CD1c-positive myeloid dendritic cell (primary cell): ENCODE results near the gene MAP1LC3A.
A peak's percentile ranks its signal among the peaks of the same experiment; 100 is the strongest.

ENCODE experiments used
- DNase-seq: peaks from one replicate; pipeline ENCODE4 v3.0.0-alpha.2; 2016; ENCODE audit errors: extremely low spot score

The MAP1LC3A gene

DNA sequence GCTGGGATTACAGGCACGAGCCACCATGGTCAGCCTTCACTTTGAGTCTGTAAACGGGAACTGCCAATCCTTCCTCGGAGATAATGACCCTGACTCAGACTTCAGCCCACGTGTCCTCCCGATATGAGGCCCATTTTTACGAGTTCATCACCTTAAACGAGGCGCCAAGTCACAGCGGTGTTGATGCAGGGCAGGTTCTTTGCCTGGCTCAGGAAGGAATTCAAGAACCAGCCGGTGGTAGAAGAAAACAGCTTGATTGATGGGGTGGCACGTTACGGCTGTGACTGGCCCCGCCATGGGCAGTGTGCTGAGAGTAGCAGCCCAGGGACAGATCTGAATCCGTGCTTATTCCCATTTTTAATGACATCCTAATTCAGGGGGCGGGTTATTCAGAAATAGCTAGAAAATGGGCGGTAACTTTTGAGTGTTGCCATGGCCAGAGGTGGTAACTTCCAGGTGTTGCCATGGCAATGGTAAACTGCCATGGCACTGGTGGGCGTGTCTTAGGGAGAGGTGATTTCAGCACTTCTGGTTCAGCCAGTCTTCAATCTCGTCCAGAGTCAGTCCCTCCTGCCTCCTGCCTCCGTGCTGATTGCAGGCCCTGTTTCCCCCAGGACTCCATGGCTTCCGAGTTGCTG lies 9.1 kb upstream of the MAP1LC3A start:
- peak; percentile 45 for DNase-seq

- no peak for DNase-seq
Measured at GRCh38 chr20:34549929-34550305, 8.6 kb upstream of the MAP1LC3A start.

DNA sequence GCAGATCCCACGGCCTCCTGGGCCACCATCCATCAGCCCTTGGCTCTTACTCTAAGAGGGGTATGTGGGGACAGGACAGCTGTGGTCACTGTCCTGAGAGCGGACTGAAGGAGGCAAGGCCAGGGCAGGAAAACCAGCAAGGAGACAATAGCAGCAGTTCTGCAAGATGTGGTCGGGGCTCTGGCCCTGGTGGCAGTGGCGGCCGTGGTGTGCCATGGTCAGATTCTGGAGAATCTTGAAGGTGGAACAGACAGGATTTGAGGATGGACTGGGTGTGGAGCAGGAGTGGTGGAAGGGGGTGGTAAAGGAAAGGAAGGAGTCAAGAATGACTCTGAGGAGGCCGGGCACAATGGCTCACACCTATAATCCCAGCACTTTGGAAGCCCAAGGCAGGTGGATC lies 5.9 kb upstream of the MAP1LC3A start:
- DNase-seq = no peak

GRCh38 chr20:34553366-34553867 lies 5.1 kb upstream of the MAP1LC3A start:
- DNase-seq = no peak

DNA sequence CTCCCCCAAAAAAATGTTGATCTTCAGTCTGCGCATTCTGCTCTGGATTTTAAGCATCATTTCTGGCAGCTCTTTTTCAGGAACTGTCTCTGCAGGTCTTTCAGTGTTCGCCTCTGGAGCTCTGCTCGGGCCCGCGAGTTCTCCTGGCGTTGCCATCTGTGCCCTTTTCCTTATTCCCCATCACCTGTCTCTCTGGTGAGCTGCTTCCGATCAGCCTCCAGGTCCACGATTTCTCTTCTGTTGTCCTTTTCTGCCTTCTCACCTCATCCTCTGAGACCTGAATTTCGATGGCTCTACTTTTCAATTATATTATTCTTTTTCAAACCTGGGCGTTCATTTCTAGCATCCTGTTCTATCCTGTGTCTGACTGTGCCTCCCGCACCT lies 590 bp upstream of the MAP1LC3A start:
- peak; percentile 10 for DNase-seq

- no peak for DNase-seq
Measured at GRCh38 chr20:34559311-34560140, 1.0 kb downstream of the MAP1LC3A start.

DNA sequence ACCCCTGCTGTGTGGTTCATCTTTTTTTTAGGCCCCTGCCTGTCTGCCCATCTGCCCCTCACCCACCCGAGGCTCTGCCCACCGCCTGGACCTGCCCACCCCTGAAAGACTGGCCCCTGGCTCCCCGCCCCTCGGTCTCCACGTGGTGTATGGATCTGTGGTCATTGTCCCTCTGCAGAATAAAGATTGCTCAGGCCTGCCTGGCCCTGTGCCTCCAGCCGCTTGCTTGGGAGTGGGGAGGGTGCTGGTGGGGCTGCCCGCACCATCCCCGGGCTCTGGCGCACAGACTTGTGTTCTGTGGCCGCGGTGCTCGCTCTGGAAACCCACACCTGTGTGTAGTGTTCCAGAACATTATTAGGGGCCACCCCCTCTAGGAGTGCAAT lies 1.6 kb downstream of the MAP1LC3A start:
- no peak for DNase-seq

DNA sequence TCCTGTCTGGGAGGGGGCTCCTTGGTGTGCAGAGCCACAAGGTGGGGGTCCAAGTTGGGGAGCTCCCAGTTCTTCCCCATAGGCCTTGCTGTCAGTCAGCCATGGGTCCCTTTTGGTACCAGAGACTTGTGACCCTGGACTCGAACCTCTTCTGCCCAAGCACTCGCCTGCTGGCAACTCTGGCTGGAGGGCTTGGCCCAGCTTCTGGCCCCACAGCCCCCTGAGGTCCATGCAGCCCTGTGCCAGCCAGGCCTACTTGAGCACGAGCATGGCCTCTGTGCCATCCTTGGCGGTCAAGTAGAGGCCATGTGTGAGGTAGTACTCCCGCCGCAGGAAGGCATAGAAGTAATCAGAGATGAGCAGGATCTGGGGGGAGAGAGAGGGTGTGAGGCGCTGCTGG lies 2.1 kb downstream of the MAP1LC3A start:
- no peak for DNase-seq

DNA sequence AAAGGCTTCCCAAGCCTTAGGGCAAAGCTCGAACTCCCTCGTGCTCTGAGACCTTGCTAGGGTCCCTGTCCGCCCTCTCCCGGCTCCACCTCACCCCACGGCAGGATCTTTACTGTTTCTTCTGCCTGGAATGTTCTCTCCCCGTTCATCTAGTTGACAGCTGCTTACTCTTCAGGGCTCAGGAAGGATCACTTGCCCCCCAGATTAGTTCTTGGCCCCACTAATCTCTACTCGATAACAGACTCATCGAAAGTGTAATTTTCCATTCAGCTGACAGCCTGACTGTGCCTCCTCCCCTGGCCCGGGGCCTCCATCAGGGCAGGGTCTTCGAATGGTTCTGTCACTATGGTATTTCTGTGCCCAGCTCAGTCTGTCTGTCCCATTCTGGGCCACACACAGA lies 3.1 kb downstream of the MAP1LC3A start:
- DNase-seq = no peak

GRCh38 chr20:34562641-34563040 lies 4.1 kb downstream of the MAP1LC3A start:
- DNase-seq = no peak

DNA sequence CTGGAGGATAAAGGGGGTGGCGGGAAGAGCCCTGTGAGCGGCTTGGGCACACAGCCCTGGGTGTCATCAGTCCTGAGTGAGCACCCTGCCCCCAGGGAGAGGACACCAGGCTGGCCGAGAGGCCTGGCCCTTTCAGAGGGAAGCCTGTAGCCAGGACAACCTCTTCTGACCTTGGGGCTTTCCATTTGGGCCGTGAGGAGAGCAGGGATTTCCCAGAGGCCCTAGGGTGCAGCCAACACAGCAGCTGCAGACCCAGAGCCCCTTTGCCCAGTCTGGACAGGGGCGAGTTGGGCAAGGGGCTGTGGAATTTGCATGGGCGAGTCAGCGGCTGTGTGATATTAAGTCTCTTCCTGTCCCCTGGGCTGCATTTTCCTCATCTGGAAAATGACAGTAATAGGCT lies 6.3 kb downstream of the MAP1LC3A start:
- DNase-seq = no peak

GRCh38 chr20:34566978-34567891 lies 8.7 kb downstream of the MAP1LC3A start:
- DNase-seq = no peak

GRCh38 chr20:34567892-34568865 lies 9.7 kb downstream of the MAP1LC3A start:
- no peak for DNase-seq

DNA sequence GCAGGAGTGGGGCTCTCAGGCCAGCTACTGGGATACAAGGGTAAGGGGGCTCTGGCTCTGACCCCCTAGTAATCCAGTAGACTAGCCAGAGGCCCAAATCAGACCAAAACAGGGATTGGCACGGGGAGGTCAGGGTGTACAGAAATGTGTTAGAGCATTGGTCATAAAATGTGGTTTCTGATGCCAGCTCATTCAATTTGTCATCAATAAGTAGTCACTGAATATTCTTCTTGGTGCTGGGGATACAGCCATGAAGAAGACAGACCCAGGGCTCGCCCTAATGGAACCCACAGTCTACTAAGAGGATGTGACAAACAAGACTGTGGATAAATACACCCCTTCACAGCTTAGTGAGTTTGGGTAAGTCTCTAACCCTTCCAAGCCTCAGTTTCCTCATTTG lies 11.1 kb downstream of the MAP1LC3A start:
- no peak for DNase-seq

DNA sequence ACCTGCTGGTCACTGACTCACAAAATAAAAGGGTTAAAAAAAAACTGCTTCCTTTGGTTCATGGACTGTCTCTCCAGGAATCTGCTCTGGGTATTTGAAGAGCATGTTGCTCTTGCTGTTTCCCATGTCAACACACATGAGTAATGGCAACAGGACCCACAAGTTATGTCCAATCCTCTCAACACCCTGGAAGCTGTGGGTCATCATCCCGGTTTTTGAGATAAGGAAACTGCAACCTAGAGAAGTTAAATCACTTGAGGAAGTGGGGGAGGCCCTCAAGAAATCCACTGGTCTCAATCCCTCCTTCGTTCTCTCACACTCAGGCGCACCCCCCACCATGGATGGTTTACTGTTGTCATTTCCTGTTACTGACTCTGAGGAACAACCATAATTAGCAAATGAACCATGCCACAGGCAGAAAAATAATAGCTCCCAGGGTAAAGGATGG lies 12.4 kb downstream of the MAP1LC3A start:
- peak; percentile 9 for DNase-seq

GRCh38 chr20:34571753-34572152 lies 13.2 kb downstream of the MAP1LC3A start:
- no peak for DNase-seq

- no peak for DNase-seq
Measured at GRCh38 chr20:34573541-34574300, 15.2 kb downstream of the MAP1LC3A start.

- DNase-seq = no peak
Measured at GRCh38 chr20:34574426-34574825, 15.9 kb downstream of the MAP1LC3A start.

- DNase-seq = no peak
Measured at GRCh38 chr20:34574861-34575260, 16.3 kb downstream of the MAP1LC3A start.

- DNase-seq = no peak
Measured at GRCh38 chr20:34575271-34575670, 16.8 kb downstream of the MAP1LC3A start.
